HG02884 (cell line): ENCODE data around the gene SLC50A1.

Experiments used
- ATAC-seq: cut with Tn5 transposase; IDR thresholded peaks from one replicate; pipeline ENCODE4 v1.9.1; 2021; ENCODE audit warnings: mild to moderate bottlenecking, moderate library complexity; ENCODE audit not compliant: unreplicated experiment

SLC50A1 gene

DNA sequence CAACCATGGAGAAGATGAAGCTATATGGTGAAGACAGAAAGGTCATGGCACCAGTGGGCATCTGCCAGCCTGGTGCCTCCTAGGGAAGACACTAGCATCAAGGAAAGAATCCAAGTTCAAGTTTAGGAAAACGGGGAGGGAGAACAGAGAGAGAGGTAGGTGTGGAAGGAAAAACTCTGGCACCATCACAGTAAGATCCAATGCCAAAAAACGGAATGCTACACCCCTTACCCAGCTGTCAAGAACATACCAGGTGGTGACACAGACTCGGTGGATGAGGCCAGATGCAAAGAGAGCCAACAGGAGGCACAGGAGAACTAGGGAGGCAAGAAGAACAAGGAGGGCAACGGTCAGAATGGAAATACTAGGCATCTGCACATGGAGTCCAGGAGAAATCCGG lies 33.9 kb downstream of the SLC50A1 start:
- ATAC-seq, result no peak

DNA sequence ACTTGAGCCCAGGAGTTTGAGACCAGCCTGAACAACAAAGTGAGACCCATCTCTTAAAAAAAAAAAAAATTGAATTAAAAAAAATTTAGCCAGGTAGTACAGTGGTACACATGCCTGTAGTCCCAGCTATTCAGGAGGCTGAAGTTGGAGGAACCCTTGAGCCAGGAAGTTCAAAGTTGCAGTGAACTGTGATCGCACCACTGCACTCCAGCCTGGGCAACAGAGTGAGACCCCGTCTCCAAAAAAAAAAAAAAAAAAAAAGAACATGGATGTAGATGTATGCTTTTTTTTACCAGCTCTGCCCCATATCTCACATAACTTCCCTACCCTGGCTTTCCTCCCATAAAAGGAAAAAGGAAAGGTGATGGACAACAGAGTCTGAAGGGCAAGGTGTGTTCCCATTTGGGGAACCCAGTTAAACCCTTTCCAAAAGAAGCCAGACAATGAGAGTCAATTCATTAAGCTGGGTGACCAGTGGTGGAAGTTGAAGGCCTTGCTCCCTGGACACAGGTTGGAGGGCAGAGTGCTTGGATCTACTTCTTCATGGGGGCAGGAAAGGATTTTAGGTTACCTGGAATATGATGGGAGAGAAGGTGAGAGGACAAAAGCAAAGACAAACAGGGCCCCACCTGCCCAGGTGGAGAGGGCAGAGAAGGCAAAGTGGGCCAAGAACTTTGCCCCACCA lies 34.6 kb downstream of the SLC50A1 start:
- no peak for ATAC-seq

DNA sequence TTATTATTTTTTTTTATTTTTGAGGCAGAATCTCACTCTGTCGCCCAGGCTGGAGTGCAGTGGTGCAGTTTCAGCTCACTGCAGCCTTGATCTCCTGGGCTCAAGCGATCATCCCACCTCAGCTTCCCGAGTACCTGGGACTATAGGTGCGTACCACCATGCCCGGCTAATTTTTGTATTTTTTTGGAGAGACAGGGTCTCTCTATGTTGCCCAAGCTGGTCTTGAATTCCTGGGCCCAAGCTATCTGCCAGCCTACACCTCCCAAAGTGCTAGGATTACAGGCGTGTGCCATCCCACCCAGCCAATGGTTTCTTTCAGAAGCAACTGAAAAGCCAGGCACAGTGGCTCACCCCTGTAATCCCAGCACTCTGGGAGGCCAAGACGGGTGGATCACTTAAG lies 35.2 kb downstream of the SLC50A1 start:
- no peak for ATAC-seq

DNA sequence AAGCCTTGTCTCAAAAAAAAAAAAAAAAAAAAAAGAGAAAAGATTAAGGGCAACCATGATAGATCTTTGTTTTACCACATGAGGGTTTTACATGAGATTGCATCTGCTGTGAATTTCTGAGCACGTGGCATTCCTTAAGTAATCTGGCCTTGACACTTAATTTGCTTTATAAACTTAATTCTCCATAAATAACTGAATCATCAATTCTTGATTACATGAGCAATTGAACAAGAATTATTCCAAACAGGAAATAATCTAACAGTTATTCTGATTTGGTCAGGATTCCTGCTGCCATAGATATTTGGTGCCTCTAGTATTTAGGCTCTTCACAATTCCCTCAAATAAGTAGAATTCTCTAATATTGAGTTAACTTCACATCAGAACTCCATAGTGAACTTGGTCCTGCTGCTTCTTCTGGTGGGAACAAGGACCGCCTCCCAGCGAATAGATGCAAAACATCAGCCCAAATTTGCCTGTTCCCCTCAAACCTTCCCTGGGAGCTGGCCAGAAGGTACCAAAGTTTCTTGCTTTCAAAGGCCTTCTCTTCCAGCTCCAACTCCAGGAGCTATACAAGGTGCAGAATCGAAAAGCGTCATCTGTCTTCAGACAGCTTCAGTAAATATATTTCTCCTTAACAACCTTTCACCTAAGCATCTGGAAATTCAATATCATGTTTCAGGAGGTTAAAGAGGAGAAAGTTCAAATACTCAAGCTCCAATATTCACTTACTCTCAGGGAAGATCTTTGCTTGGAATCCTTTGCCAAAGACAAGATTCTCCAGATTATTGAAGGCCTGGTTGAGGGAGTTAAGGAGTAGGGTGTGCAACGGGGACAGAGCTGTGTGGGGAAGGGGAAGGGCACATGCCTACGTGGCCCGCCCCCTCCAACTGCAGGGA lies 36.4 kb downstream of the SLC50A1 start:
- no peak for ATAC-seq

DNA sequence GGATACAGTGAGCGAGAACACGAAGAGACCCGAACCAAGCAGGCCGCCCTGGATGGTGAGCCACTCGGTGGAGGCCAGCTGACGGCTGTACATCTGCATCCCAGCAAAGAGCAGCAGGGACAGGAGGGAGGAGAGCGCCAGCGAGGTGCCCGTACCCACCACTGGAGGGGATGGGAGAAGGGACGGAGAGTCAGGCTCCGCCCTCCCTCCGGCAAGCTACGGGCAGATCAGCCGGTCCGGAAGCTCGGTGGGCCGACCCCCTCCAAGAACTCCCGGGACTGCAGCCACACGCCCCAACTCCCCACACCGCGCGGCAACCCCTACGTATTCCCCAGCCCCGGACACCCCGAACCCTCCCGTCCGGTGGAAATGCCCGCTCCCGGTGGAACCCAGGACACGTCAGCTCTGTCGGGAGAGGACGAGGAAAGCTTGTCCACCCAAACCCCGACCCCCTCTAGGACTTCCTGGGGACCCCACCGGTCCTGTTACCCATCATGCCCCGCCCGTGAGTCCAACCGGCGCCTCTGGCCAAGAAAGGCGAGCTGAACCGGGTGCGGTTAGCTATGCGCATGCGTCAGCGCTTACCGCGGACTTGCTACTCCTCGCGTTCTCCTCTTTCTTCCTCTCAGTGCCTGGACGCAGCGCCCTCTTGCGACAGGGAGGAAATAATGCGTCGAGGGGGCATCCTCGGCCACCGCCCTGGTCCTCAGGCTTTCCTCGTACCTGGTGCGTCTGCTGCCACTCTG lies 37.3 kb downstream of the SLC50A1 start, which contains the start of gene KRTCAP2:
TSS of gene KRTCAP2 (minus strand) at position 573 of the 746 bp plus-strand sequence. CDS start at position 493, 80 bp downstream.
- no peak for ATAC-seq

DNA sequence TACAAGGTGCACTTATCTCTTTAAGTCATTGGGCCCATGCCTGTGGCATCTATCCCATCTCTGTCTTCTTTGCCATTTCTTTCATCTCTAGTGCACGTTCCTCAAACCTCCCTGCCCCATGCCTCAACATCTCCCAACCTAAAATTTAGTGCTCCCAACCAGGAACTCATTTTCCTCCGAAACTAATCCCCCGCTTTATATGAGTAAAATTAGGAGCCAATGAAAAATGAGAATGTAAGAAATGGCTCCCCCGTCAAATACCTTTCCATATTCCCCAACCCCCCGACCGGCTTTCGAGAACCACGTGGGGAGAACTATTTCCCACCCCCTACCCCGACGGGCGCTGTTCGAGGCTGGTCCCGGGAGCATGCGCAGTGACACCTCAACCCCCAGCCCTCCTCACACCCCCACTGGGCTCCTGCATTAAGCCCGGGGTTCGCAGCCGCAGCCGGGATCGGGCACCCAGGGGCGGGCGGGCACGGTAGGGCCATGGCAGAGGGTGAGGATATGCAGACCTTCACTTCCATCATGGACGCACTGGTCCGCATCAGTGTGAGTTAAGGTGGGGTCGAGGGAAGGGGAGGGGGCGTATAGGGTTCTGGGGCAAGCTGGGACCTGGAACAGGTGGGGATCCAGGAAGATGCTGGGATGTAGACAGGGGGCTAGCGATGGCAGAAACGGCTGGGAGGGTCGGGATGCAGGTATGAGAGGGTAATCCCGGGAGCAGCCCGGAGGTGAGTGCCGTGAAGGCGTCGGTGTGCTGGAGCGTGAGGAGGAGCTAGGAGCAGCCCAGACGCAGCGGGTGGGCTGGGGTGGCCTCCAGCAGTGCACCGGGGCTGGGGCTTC lies 38.0 kb downstream of the SLC50A1 start, which contains the start of gene TRIM46:
TSS of gene TRIM46 (plus strand) at position 372 of the 846 bp plus-strand sequence. CDS start at position 490, 118 bp downstream.
- no peak for ATAC-seq

DNA sequence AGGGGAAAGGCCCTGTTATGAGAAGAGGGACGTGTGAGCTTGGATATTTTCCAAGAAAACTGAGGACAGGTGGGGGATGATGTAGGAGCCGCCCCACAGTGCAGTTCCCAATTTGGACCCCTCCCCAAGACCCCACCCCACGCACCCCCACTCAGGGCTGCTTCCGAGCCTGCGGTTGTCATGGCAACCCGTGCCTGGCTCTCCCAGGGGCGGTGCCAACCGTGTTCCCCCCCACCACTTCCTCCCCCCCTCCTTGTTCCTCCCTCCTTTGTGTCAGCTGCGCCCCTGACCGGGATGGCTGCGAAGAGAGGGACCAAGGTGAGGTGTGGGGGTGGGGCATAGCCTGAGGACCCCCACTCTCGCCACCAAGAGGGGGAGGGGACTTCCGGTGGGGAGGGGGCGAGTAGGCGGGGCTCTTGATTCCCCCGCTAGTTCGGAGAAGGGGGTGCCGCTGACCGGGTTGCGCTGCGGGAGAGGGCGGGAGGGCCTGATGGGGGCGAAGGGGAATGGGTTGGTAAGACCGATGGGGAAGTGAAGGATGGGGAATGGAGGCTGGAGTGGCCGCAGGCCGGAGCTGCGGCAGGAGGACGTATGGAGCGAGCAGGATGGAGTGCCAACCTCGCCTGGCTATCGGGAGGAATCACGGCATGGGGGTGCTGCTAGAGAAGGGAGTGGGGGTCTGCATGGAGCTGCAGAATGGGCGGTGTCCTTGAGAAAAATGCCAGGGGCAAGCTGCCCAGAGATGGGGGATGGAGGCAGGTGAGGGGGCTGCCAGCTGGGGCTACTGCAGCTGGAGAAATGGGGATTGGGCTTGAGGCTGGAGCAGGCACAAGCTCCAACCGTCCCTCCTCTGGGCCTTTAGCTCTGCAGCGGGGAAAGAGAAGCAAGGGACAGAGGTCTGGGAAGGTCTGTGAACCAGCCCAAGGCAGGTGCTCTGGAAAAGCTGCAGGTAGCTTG lies 39.0 kb downstream of the SLC50A1 start:
- no peak for ATAC-seq

DNA sequence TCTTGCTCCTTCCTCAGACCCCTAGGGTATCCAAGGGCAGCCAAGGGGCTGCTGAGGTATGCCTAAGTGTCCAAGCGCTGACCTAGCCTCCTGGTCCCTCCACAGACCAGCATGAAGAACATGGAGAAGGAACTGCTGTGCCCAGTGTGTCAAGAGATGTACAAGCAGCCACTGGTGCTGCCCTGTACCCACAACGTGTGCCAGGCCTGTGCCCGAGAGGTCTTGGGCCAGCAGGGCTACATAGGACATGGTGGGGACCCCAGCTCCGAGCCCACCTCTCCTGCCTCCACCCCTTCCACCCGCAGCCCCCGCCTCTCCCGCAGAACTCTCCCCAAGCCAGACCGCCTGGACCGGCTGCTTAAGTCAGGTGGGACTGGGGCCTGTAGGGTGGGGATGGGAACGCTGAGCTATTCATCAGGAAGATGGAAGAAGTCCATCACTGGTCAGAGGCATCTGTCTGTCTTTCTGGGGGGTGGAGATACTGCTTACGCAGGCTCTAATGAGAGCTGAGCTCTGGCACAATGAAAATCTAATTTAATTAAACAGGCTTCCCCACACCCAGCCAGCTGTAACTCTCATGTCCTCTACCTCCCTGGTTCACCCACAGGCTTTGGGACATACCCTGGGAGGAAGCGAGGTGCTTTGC lies 39.8 kb downstream of the SLC50A1 start:
- ATAC-seq, result no peak

DNA sequence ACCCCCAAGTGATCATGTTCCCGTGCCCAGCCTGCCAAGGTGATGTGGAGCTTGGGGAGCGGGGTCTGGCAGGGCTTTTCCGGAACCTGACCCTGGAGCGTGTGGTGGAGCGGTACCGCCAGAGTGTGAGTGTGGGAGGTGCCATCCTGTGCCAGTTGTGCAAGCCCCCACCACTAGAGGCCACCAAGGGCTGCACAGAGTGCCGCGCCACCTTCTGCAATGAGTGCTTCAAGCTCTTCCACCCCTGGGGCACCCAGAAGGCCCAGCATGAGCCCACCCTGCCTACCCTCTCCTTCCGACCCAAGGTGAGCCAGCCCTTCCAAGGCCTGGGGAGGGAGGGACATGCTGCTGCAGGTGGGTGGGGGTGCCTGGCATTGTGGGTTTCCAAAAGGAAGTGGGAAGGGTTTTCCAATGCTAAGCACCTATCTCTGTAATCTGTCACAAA lies 40.3 kb downstream of the SLC50A1 start:
- ATAC-seq, result no peak

DNA sequence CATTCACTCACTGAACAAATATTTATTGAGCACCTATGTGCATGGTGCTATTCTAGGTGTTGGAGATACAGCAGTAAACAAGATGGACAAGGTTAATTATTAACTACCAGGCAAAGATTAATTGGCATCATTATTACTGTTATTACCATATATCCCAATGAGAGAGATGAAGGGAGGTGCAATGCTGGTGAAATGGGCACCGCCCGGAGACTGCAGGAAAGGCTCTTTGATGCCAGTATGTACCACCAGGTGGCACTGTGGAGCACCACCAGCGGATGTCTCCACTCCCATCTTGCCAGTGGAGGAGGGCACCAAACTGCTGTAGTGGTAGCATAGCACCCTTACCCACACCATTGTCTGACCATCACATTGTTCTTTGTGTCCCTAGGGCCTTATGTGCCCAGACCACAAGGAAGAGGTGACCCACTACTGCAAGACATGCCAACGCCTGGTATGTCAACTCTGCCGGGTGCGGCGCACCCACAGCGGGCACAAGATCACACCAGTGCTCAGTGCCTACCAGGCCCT lies 41.0 kb downstream of the SLC50A1 start:
- no peak for ATAC-seq

DNA sequence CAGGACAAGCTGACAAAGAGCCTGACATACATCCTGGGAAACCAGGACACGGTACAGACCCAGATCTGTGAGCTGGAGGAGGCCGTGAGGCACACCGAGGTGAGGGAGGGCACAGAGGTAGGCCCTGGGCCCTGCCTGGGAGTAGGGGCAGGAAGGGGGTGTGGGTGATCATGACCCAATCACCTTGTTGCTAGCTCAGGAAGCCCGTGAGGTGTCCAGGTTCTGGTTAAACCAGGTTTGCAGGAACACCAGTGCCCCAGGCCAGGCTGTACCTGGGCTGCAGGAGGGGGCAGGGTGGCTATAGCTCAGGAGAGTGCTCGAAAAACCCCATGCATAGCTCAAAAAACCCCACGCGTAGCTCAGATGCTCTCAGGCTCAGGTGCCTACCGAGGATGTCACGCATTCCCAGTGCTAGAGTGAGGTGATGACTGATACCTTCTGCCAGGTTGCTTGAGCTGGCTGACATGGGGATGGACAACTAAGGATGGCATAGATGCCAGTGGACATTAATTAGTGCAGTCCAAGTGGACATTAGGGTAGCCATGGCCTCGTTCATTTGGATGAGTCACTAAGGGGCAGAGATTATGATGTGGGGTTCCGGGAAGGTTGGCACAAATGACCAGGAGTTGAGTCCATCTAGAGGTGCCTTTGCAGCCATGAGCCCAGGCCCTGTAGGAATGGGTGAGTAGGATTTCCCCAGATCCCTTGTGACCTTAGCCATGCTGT lies 41.7 kb downstream of the SLC50A1 start:
- no peak for ATAC-seq

DNA sequence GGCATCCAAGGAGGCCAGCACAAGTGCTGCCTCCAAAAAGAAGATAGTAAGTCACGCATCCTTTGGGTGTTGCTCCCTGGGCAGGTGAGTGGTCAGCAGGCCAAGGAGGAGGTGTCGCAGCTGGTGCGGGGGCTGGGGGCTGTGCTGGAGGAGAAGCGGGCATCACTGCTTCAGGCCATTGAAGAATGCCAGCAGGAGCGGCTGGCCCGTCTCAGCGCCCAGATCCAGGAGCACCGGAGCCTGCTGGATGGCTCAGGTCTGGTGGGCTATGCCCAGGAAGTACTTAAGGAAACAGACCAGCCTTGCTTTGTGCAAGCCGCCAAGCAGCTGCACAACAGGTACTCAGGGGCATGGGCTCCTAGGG lies 42.2 kb downstream of the SLC50A1 start:
- no peak for ATAC-seq

DNA sequence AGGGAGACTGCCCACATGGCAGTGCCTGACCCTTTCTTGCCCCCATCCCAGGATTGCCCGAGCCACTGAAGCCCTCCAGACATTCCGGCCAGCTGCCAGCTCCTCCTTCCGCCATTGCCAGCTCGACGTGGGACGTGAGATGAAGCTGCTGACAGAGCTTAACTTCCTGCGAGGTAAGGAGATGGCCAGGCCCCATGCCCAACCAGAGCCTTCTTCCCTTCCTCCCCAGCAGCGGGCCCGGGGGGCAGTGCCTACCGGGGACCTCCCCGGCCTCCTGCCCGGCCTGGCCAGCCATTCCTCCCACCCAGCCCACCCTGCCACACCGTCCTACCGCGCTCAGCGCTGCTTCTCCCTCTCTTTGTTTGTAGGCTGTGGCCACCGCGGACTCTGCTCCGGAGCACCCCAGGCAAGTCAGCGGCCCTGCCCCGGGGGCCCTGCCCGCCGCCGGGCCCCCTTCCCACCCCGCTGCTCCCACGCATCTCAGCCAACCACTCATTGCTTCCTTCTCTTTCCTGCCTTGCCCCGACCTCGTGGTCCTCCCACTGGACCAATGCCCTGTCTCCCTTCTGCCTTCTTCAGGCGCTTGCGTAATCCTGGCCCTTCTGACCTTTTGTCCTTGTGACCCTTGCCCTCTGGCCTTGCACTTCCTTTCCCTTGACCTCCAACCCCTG lies 42.9 kb downstream of the SLC50A1 start:
- no peak for ATAC-seq

DNA sequence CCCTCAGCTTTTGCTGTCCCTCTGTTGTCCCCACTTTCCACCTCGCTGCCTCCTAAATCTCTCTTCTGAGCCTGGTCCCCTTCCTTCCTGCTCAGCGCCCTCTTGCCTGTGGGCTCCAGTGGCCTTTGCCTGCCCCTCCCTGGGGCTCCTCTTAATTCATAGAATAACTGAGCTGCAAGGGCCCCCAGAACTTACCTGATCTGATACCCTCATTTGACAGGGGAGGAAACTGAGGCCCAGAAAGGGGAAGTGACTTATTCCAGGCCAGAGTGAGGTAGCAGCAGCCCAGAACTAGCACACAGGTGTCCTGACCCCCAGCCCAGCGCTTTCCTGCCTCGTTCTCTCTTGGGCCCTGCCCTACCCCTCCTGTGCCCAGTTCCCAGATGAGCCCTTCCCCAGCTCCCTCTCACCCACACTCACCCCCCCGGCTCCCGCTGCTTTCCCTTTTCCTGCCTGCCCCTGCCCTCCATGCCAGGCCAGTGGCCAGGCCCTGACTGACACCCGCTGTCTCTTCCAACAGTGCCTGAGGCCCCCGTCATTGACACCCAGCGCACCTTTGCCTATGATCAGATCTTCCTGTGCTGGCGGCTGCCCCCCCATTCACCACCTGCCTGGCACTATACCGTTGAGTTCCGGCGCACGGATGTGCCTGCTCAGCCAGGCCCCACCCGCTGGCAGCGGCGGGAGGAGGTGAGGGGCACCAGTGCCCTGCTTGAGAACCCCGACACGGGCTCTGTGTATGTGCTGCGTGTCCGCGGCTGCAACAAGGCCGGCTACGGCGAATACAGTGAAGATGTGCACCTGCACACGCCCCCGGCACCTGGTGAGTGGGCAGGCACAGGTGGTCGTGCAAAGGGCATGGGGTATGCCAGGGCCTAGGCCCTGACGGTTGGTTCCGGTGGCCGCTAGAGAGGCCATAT lies 43.7 kb downstream of the SLC50A1 start:
- ATAC-seq, result no peak

DNA sequence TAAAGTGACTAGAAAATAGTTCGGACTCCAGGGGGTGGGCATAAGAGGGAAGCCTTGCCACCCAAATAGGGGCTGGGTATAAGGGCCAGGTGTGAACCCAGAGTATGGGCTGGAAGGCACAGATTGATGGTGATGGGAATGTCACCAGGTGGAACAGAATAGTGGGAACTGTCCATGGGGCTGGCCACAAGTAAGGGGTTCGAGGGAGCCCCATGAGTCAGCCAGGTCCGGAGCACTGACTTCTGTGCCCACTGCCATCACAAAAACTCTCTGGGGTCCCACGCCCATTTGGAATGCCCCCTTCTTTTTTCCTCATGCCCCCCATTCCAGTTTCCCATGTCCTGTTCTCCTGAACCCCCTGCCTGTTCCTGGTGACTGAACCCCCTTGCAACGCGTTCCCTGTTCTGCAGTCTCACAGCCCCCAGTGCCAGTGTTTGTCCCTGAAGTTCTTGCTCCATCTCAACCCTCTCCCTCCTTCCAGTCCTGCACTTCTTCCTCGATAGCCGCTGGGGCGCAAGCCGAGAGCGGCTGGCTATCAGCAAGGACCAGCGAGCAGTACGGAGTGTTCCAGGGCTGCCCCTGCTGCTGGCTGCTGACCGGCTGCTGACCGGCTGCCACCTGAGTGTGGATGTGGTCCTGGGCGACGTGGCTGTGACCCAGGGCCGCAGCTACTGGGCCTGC lies 45.9 kb downstream of the SLC50A1 start:
- ATAC-seq, result no peak
